ENCODE data around the gene DDRGK1.
A peak's percentile ranks its signal among the peaks of the same experiment; 100 is the strongest.
"Not testable (repeated sequence)": the region's sequence is repeated elsewhere in the genome, so short reads cannot be mapped to it uniquely, and the experiment has no call there.

The DDRGK1 gene

DNA sequence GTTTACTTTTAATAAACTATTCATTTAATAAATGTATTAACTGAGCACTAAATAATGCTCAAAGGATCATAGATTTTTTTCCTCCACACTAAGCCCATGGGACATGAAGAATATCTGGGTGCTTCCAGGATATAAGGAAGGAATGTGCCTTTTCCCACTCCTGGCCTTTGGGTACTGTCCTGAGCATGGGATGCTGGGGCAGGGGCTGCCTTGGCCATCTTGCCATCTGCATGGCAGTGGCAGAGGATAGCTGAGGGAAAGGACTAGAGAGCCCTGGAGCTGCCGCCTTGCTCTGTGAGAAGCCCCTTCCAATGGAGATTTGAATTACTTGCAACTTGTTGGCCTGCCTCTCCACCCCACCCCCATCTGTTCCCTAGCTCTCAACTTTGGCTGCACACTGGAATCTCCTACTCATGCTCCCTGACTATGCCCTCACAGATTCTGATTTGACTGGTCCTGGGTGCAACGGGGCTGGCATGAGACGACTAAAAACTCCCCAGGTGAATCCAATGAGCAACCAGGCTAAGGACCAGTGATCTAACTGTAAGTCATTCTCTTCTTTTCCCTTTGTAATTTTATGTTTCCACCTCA lies 15.6 kb downstream of the DDRGK1 start:
- Histone ChIP-seq H3K27me3 (ENCODE audit: control insufficient read depth in 5 of 5, insufficient read depth in 4 of 5, low read length in 5 of 5) (no peaks in the 10 kb centered on the region), H3K9me3 (ENCODE audit: control insufficient read depth in 5 of 5, low read length in 5 of 5) (no peaks in the 10 kb centered on the region), H3K9ac (ENCODE audit: low read length in 5 of 5) (no peak overlapping the region), H3K36me3 (ENCODE audit: control insufficient read depth in 5 of 5, insufficient read depth in 5 of 5, low read length in 5 of 5) (peaks cover 0 to 51% (median 46%) of the 10 kb centered on the region in 5 donors), H3K4me3 (ENCODE audit: low read depth in 1 of 5, low read length in 5 of 5) (no peak overlapping the region), H3K4me1 (ENCODE audit: control insufficient read depth in 5 of 5, insufficient read depth in 5 of 5, low read length in 5 of 5) (no peaks in the 10 kb centered on the region), H3K27ac (ENCODE audit: low read depth, low read length) (no peak overlapping the region)

DNA sequence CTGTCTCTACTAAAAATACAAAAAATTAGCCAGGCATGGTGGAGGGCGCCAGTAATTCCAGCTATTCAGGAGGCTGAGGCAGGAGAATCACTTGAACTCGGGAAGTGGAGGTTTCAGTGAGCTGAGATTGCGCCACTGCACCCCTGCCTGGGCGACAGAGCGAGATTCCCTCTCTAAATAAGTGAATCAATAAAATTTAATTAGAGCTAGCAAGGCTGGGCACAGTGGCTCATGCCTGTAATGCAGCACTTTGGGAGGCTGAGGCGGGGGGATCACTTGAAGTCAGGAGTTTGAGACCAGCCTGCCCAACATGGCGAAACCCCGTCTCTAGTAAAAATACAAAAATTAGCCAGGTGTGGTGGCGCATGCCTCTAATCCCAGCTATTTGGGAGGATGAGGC lies 16.6 kb downstream of the DDRGK1 start:
- H3K36me3 ChIP-seq (ENCODE audit: control insufficient read depth in 5 of 5, insufficient read depth in 5 of 5, low read length in 5 of 5) = peaks cover 0 to 41% (median 37%) of the 10 kb centered on the region in 5 donors
- not testable (repeated sequence) for H3K9me3 ChIP-seq (ENCODE audit: control insufficient read depth in 5 of 5, low read length in 5 of 5); H3K9ac ChIP-seq (ENCODE audit: low read length in 5 of 5); H3K27me3 ChIP-seq (ENCODE audit: control insufficient read depth in 5 of 5, insufficient read depth in 4 of 5, low read length in 5 of 5); H3K4me3 ChIP-seq (ENCODE audit: low read depth in 1 of 5, low read length in 5 of 5); H3K27ac ChIP-seq (ENCODE audit: low read depth, low read length); H3K4me1 ChIP-seq (ENCODE audit: control insufficient read depth in 5 of 5, insufficient read depth in 5 of 5, low read length in 5 of 5)

DNA sequence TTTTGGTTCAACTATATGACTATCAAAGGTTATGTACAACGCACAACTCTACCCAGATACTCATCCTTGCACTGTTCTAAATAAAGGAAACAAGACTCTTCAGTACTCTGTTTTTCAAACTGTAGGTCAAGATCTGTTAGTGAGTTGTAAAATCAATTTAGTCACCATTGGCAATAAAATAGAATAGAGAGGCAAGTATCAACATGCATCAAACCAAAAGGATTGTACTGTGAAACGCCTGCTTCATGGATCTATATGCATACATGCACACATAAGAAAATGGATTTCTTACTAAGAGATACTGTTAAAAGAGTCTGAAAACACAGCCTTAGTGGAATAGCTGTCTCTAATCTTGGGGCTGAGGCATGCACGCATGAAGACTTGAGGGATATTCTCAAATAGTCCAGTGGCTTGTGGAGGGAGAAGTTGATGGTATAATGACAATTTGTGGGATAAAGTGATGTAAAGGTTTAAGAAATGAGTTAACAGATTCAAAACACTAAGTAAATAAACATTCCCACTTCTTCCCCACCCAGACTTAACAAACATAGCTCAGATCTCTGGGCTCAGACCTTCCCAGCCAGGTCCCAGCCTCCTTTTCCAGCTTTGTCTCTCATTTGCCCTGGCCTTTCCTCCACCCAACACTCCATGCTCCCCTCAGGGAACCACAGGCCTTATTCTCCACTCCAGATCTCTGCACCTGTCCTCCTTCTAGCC lies 20.4 kb downstream of the DDRGK1 start:
- no peak overlapping the region for H3K9ac ChIP-seq (ENCODE audit: low read length in 5 of 5)
- no peak overlapping the region for H3K4me3 ChIP-seq (ENCODE audit: low read depth in 1 of 5, low read length in 5 of 5)
- no peaks in the 10 kb centered on the region for H3K27me3 ChIP-seq (ENCODE audit: control insufficient read depth in 5 of 5, insufficient read depth in 4 of 5, low read length in 5 of 5)
- H3K4me1 ChIP-seq (ENCODE audit: control insufficient read depth in 5 of 5, insufficient read depth in 5 of 5, low read length in 5 of 5) = peaks cover 0 to 4% (median 4%) of the 10 kb centered on the region in 5 donors
- no peaks in the 10 kb centered on the region for H3K9me3 ChIP-seq (ENCODE audit: control insufficient read depth in 5 of 5, low read length in 5 of 5)
- peaks cover 0 to 3% (median 0%) of the 10 kb centered on the region in 5 donors for H3K36me3 ChIP-seq (ENCODE audit: control insufficient read depth in 5 of 5, insufficient read depth in 5 of 5, low read length in 5 of 5)
- no peak overlapping the region for H3K27ac ChIP-seq (ENCODE audit: low read depth, low read length)

DNA sequence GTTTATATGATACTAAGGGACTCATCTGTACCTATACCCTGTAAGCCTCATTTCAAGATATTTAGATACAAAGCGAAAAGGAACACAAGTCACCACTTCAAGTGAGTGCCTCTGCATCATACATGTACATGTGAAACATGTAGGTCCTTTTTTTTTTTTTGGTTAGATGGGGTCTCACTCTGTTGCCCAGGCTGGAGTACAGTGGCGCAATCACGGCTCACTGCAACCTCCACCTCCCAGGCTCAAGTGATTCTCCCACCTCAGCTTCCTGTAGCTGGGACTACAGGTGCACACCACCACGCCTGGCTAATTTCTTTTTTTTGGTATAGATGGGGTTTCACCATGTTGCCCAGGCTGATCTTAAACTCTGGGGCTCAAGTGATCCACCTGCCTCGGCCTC lies 22.1 kb downstream of the DDRGK1 start:
- H3K9ac ChIP-seq (ENCODE audit: low read length in 5 of 5); H3K36me3 ChIP-seq (ENCODE audit: control insufficient read depth in 5 of 5, insufficient read depth in 5 of 5, low read length in 5 of 5); H3K4me3 ChIP-seq (ENCODE audit: low read depth in 1 of 5, low read length in 5 of 5); H3K4me1 ChIP-seq (ENCODE audit: control insufficient read depth in 5 of 5, insufficient read depth in 5 of 5, low read length in 5 of 5); H3K27ac ChIP-seq (ENCODE audit: low read depth, low read length); H3K9me3 ChIP-seq (ENCODE audit: control insufficient read depth in 5 of 5, low read length in 5 of 5); H3K27me3 ChIP-seq (ENCODE audit: control insufficient read depth in 5 of 5, insufficient read depth in 4 of 5, low read length in 5 of 5): not testable (repeated sequence)

DNA sequence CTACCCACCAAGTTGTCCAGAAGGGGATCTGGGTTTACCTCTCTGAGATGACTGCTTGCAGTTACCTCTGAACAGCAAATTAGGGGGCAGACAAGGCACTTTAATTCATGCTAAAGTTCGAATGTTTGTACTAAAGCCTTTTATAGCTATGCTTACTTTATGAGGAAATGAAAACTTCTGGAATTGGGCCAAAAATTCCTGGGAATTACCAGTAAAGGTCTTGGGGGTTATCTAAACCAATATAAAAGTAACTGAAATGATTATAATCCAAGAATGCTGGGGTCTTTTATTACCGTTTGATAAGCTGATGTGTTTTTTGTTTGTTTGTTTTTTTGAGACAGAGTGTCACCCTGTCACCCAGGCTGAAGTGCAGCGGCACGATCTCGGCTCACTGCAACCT lies 23.2 kb downstream of the DDRGK1 start:
- Histone ChIP-seq H3K4me1 (ENCODE audit: control insufficient read depth in 5 of 5, insufficient read depth in 5 of 5, low read length in 5 of 5) (peaks cover 0 to 4% (median 4%) of the 10 kb centered on the region in 5 donors), H3K9me3 (ENCODE audit: control insufficient read depth in 5 of 5, low read length in 5 of 5) (no peaks in the 10 kb centered on the region), H3K4me3 (ENCODE audit: low read depth in 1 of 5, low read length in 5 of 5) (no peak overlapping the region), H3K36me3 (ENCODE audit: control insufficient read depth in 5 of 5, insufficient read depth in 5 of 5, low read length in 5 of 5) (no peaks in the 10 kb centered on the region), H3K27me3 (ENCODE audit: control insufficient read depth in 5 of 5, insufficient read depth in 4 of 5, low read length in 5 of 5) (no peaks in the 10 kb centered on the region), H3K9ac (ENCODE audit: low read length in 5 of 5) (no peak overlapping the region), H3K27ac (ENCODE audit: low read depth, low read length) (no peak overlapping the region)

DNA sequence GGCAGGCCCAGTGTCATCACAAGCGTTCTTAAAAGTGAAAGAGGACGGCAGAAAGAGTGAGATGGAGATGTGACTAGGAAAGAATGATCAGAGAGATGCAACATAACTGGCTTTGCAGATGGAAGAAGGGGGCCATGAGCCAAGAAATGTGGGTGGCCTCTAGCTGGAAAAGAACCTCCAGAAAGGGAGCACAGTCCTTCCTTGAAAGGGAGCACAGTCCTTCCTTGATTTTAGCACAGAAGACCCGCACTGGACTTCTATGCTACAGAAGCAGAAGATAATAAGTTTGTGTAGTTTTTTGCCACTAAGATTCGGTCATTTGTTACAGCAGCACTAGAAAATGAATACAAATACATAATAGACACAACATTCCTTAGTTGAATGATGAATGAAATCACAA lies 24.2 kb downstream of the DDRGK1 start:
- Histone ChIP-seq H3K36me3 (ENCODE audit: control insufficient read depth in 5 of 5, insufficient read depth in 5 of 5, low read length in 5 of 5) (no peaks in the 10 kb centered on the region), H3K4me1 (ENCODE audit: control insufficient read depth in 5 of 5, insufficient read depth in 5 of 5, low read length in 5 of 5) (peaks cover 0 to 8% (median 7%) of the 10 kb centered on the region in 5 donors), H3K9me3 (ENCODE audit: control insufficient read depth in 5 of 5, low read length in 5 of 5) (no peaks in the 10 kb centered on the region), H3K27ac (ENCODE audit: low read depth, low read length) (no peak overlapping the region), H3K27me3 (ENCODE audit: control insufficient read depth in 5 of 5, insufficient read depth in 4 of 5, low read length in 5 of 5) (no peaks in the 10 kb centered on the region), H3K9ac (ENCODE audit: low read length in 5 of 5) (no peak overlapping the region), H3K4me3 (ENCODE audit: low read depth in 1 of 5, low read length in 5 of 5) (no peak overlapping the region)

DNA sequence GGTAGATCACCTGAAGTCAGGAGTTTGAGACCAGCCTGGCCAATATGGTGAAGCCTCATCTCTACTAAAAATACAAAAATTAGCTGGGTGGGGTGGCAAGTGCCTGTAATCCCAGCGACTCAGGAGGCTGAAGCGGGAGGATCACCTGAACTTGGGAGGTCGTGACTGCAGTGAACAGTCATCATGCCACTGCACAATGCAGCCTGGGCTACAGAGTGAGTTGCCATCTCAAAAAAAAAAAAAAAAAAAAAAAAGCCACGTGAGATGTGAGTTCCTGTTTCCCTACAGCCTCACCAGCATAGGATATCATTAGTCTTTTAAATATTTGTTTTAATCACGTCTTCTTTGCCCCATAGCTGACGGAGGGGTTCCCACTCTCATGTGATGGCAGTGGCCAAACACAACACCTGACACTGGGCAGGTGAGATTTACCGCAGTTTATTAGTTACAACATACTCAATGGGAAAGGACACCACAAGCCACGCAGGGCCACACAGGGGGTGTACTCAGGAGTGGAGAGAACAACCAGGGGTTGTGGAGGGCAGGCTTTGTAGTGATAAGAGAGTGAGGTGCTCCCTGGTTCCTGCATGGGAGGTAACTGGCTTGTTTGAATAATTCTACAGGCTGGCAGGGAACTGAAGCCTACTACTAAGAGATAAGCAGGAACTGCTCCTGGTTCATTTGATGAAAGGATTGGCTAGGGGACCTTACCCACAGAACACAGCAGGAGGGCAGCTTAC lies 26.6 kb downstream of the DDRGK1 start:
- Histone ChIP-seq H3K4me1 (ENCODE audit: control insufficient read depth in 5 of 5, insufficient read depth in 5 of 5, low read length in 5 of 5) (peaks cover 1 to 28% (median 24%) of the 10 kb centered on the region in 5 donors), H3K27me3 (ENCODE audit: control insufficient read depth in 5 of 5, insufficient read depth in 4 of 5, low read length in 5 of 5) (no peaks in the 10 kb centered on the region), H3K27ac (ENCODE audit: low read depth, low read length) (no peak overlapping the region), H3K9me3 (ENCODE audit: control insufficient read depth in 5 of 5, low read length in 5 of 5) (no peaks in the 10 kb centered on the region), H3K4me3 (ENCODE audit: low read depth in 1 of 5, low read length in 5 of 5) (no peak overlapping the region), H3K36me3 (ENCODE audit: control insufficient read depth in 5 of 5, insufficient read depth in 5 of 5, low read length in 5 of 5) (no peaks in the 10 kb centered on the region), H3K9ac (ENCODE audit: low read length in 5 of 5) (no peak overlapping the region)

DNA sequence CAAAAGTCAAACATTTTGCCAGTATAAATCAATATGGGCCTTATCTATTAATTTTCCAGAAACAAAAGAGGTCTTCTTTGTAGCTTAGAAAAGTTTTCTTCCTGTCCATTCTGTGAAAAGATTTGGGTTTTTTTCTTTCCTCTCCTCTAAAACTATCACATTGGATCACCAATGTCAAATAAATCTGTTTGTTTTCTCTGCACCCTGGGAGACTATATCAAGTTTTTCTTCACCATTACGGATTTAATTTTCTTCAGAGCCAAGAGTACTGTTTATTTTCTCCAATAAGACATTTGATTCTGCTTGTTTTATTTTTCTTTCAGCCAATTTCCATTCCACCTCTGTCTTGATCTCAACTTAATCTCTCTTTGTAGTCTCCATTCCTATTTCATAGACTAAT lies 29.2 kb downstream of the DDRGK1 start:
- H3K4me1 ChIP-seq (ENCODE audit: control insufficient read depth in 5 of 5, insufficient read depth in 5 of 5, low read length in 5 of 5) = peaks cover 4 to 30% (median 27%) of the 10 kb centered on the region in 5 donors
- H3K36me3 ChIP-seq (ENCODE audit: control insufficient read depth in 5 of 5, insufficient read depth in 5 of 5, low read length in 5 of 5) = no peaks in the 10 kb centered on the region
- H3K27ac ChIP-seq (ENCODE audit: low read depth, low read length) = peak overlapping the region; percentile 9
- H3K9me3 ChIP-seq (ENCODE audit: control insufficient read depth in 5 of 5, low read length in 5 of 5) = no peaks in the 10 kb centered on the region
- H3K27me3 ChIP-seq (ENCODE audit: control insufficient read depth in 5 of 5, insufficient read depth in 4 of 5, low read length in 5 of 5) = peaks cover 0 to 2% (median 0%) of the 10 kb centered on the region in 5 donors
- no peak overlapping the region for H3K4me3 ChIP-seq (ENCODE audit: low read depth in 1 of 5, low read length in 5 of 5)
- H3K9ac ChIP-seq (ENCODE audit: low read length in 5 of 5) = peak overlapping the region in 1 of 5 donors; percentile 79

DNA sequence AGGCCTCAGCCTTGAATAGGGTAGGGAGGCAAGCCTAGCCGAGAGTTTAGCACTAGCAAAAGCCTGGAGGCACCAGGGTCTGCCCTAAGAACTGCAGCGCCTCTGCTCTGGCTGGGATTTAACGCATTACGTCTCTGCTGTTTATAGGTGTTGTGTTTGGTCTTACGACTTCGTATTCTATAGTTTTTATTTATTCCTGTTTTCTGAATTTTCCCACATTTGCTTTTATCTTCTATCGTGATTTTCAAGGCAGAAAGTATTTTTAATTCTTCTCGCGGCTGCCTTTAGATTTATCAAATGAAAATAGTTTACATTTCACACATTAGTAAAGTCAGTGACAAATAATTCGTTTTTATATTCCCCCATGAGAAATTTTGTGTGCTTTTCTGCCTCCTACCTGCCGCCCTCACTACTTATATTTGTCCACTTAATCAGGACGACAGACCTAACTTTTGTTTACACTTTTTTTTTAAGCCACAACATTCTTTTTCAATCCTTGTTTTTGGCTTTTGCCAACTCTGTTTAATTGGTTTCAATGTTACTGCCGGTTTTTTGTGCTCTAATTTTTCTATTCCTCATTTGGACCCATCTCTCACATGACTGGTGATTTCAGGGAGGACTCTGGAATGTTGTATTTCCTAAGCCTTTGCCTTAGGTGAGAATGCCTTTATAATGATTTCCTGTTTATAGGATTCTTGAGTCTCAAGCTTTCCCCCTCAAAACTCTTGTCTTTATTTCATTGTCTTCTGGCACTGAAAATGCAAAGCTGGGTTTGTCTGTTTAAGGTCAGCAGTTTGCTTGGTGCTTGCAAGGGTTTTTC lies 29.8 kb downstream of the DDRGK1 start:
- Histone ChIP-seq H3K4me1 (ENCODE audit: control insufficient read depth in 5 of 5, insufficient read depth in 5 of 5, low read length in 5 of 5) (peaks cover 4 to 30% (median 27%) of the 10 kb centered on the region in 5 donors), H3K27ac (ENCODE audit: low read depth, low read length) (peak overlapping the region; percentile 57), H3K4me3 (ENCODE audit: low read depth in 1 of 5, low read length in 5 of 5) (peak overlapping the region; percentile 79 to 95 (median 93)), H3K9me3 (ENCODE audit: control insufficient read depth in 5 of 5, low read length in 5 of 5) (no peaks in the 10 kb centered on the region), H3K27me3 (ENCODE audit: control insufficient read depth in 5 of 5, insufficient read depth in 4 of 5, low read length in 5 of 5) (peaks cover 0 to 2% (median 0%) of the 10 kb centered on the region in 5 donors), H3K36me3 (ENCODE audit: control insufficient read depth in 5 of 5, insufficient read depth in 5 of 5, low read length in 5 of 5) (no peaks in the 10 kb centered on the region), H3K9ac (ENCODE audit: low read length in 5 of 5) (peak overlapping the region; percentile 68 to 88 (median 79))

Data from subcutaneous abdominal adipose tissue (tissue), 5 donors.